Epidermal melanocyte (primary cell): Measurements from ENCODE around the gene ZMIZ1.
A peak's percentile ranks its signal among the peaks of the same experiment; 100 is the strongest.
"Not testable (repeated sequence)": the region's sequence is repeated elsewhere in the genome, so short reads cannot be mapped to it uniquely, and the experiment has no call there.

Experiments
- DNase-seq: peaks from one replicate; pipeline ENCODE4 v3.0.0; 2011; ENCODE audit warnings: low spot score; ENCODE audit not compliant: insufficient read length

Gene ZMIZ1

DNA sequence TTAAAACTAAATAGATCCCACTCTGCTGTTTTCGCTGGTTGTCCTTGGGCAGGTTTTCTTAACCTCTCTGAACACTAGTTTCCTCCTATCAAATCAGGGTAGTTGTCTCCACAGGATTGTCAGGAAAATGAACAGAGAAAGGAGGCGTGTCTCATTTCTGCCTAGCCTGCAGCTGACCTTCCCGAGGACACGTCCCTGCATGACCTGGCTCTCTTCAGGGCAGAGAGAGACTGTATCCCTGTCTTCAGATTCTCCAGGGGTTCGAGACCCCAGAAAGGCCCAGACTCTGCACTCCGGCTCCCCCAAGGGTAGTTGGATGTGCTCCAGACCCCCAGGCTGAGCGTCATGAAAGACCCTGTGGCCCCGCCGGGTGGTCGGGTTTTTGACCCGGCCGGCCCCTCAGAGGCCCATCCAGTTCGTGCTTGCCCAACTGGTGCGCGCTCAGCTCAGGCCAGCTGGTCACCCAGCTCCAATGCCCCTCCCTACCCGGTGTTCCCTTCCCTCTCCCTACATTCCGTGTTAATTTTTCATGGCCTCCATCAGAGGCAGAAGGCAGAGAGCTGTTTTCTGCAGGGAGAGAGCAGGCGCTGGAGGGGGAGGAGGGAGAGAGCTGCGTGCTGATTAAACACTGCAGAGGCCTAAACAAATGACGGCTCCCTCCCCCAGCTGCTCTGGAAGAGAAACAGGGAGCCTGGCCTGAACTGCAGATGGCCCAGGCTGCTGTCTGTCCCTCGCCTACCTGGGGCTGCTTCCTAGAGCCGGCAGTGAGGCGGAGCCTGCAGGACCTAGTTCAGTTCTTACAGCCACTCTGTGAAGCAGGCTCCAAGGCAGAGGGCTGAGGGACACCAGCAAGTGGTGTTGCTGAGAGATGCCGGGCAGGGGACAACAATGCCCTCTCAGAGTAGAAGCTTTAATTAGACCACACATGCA is 192.3 kb downstream of the ZMIZ1 start:
- DNase-seq = no peak

DNA sequence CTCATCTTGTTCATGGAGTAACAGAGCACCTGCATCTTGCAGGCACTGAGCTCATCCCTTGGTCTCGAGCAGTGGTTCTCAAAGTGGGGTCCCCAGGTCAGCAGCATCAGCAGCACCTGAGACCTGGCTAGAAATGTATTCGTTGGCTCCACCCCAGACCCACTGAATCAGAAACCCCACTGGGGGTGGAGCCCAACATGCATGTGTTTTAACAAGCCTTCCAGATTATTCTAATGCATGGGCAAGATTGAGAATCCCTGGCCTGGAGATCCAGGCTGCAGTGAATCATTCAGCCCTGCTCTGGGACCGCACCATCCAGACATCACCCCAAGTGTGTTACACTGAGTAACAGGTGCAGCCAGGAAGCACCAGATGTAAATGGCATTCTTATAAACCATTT is 193.4 kb downstream of the ZMIZ1 start:
- DNase-seq = no peak

GRCh38 chr10:79262959-79263746 is 194.4 kb downstream of the ZMIZ1 start:
- DNase-seq = no peak

DNA sequence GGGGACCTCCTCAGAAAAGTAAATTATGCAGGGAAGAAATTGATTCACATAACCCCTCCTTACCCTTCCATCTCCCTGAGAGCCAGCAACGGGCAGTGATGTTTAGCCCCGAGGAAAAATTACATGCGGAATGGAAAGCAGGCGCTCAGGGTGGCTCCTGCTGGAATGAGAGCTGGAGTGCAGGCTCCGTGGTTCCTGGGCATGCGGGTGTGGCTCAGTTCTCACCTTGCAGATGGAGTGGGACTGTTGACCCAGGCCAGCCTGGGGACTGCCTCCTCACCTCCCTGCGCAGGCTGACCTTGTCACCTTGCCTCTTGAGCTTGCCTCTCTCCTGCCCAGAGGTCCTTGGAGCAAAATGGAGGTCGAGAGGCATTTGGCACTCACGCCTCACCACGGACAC is 195.2 kb downstream of the ZMIZ1 start:
- DNase-seq = no peak

DNA sequence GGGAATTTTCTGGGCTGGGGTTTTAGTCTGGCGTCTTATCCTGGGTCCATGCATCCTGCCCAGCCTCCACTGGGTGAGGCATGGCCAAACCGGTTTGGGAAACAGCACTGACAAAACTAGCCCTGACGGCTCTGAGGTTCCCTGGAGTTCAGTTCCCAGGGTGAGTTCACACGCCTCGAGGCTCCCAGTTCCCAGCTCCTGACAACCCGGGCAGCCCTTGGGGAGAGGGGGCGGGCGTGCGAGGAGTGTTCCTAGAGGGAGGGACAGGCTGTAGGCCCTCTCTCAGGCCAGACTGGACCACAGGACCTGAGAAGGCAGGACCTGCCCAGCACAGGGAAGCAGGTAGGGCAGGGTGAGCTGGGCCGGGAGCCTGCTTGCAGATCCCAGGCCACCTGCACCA is 196.2 kb downstream of the ZMIZ1 start:
- no peak for DNase-seq

GRCh38 chr10:79266084-79266483 is 197.3 kb downstream of the ZMIZ1 start:
- no peak for DNase-seq

GRCh38 chr10:79266543-79267312 is 198.0 kb downstream of the ZMIZ1 start:
- peak; percentile 72 for DNase-seq

- DNase-seq = no peak
Measured at GRCh38 chr10:79267499-79267898, 198.7 kb downstream of the ZMIZ1 start.

GRCh38 chr10:79268161-79268601 is 199.4 kb downstream of the ZMIZ1 start:
- DNase-seq = no peak

- DNase-seq = no peak
Measured at GRCh38 chr10:79268742-79269141, 200.0 kb downstream of the ZMIZ1 start.

DNA sequence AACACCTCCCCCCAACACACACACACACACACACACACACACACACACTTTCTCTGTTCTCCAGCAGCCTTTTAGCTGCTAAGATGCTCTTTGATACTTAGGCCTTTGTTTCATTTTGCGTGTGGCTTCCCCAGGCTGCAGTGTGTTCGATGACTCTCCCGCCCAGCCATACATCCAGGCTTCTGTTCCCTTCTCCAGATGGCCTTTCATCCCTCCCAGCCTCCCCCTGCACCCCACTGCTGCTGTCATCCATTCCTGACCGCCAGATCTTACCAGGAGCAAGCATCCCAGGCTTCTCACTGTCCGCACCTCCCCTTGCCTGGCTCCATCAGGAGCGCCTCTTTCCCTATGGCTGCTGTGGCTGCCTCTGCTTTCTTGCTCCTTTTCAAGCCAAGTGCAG is 200.7 kb downstream of the ZMIZ1 start:
- no peak for DNase-seq

DNA sequence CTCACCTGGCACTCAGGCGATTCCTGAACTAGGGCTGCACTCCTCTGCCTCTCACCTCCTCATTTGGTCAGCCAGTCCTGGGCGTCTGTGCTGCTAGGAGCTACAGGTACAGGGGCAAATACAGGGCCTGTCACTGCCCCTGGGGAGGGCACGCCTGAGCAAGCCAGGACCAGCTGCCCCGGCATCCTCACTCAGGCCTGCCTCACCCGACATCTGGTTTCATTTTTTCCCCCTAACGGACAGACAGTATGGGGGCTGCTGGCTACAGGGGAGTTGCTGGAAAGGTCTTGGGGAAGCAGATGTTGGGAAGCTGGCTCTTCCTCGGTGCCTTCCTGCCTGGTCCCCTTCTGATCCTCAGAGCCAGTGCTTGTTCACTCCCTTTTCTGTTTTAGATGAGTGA is 201.2 kb downstream of the ZMIZ1 start:
- DNase-seq = no peak

DNA sequence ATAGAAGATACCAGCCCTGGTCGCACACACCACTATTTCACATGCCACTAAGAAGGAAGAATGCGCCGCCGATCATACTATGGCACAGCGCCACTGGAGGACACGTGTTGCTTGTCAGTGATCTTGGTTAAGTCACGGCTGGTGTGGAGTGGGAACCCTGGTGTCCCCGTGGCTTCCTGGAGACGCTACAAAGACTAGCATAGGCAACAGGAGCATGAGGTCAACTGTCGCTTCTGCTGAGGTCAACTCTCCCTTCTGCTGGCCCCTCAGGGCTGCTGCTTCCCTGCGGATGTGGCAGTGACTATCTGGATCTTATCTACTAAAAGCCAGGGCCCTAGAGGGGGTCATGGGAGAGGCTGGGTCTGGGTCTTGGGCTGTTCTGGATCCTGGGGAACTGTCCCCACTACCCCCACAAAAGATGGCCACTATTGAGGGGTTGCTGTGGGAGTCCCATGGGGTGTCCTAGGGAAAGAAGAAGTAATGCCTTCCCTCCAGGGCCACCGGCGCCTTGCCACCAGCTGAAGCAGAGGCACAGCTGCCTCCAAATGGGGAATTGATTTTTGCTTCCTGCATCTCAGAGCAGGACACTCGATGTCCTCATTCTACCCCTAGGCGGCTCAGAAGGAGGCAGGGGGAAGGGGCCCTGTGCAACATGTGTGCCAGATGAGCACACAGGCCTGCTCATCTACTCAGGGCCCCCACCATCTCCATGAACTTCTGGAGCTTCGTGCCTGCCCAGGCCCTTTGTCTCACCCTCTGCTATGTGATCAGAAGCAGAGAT is 201.9 kb downstream of the ZMIZ1 start:
- DNase-seq = no peak

DNA sequence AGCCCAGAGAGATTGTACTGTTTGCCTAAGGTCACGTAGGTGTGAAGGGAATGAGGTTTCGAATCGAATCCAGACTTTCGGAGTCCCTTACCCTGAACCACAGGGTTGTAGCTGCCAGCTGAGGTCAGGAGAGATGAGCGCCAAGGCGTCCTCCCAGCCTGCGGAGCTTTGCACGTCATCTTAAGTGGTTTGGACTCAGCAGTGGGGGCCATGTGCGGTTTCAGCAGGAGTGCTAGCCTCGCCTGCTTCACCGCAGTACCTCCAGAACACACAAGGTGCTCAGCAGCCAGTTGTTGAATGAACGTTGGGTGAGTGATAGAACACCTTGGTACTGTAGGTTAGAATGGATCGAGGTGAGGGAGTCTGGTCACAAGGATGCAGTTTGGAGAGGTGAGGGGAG is 203.6 kb downstream of the ZMIZ1 start:
- DNase-seq = no peak

GRCh38 chr10:79273604-79274003 is 204.8 kb downstream of the ZMIZ1 start:
- no peak for DNase-seq

DNA sequence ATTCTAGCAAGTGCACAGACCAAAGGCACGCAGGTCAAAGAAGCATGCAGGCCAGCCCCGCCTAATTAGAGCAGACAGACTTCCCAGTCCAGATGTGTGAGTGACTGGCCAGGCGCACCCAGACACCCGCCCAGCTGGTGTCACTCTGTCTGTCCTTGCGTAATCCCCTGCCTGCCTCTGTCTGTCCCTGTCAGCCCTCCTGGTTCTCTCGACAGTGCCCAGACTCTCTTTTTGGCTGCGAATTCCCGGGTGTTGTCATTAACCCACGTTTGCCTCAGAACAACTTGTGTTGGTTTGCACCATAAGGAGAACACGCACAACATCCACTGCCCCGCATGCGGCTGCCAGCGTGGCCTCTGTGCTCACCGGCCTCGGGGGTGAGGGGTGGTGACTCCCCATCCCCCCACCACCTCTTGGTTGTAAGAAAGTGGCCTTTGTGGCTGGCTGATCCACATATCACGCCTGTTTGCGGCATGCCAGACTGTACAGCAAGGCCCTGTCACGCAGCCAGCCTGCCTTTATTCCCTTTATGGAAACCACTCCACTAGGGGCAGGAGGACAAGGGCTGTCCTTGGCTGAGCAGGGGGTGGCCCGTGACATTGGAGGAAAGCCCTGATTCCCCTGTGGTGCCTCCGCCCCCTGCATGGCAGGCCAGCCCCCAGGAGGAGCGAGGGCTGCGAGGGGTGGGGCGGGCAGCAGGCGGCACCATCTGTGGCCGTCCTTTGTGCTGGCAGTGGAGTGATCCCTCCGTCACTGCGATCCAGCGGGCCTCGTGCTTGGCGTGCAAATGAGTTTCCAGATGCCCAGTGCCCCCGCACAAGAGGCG is 205.7 kb downstream of the ZMIZ1 start:
- DNase-seq = peak; percentile 83

GRCh38 chr10:79275105-79275430 is 206.3 kb downstream of the ZMIZ1 start:
- no peak for DNase-seq

DNA sequence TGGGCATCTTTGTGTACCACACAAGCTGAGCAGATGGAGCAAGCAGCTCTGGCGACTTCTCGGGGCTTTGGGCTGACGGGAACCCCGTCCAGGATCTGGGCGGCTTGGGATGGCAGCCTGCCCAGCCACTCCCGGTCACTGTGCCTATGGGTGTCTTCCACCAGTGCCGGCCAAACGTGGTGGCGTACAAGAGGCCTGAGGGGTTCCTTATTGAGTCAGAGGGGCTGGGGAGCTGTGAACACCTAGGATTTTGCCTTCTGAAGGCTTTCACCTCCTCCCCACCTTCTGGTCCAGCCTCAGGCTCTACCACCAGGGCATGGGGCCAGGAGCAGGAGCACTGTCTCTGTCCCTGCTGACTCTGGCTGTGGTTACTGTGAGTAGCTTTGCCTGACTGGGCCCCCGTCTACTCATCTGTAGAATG is 206.7 kb downstream of the ZMIZ1 start:
- DNase-seq = no peak

- DNase-seq = no peak
Measured at GRCh38 chr10:79277579-79278269, 209.0 kb downstream of the ZMIZ1 start.

GRCh38 chr10:79279047-79279446 is 210.3 kb downstream of the ZMIZ1 start:
- not testable (repeated sequence) for DNase-seq
